ENCODE measurements around the gene PSMD2. TPM values are rescaled to one million over a fixed set of nuclear protein-coding genes. Genes with fewer than 3 reads are reported as not detected.
A peak's percentile ranks its signal among the peaks of the same experiment; 100 is the strongest.

Gene PSMD2
- polyA plus RNA-seq, 3 donors: 138 to 186 (median 167) TPM

DNA sequence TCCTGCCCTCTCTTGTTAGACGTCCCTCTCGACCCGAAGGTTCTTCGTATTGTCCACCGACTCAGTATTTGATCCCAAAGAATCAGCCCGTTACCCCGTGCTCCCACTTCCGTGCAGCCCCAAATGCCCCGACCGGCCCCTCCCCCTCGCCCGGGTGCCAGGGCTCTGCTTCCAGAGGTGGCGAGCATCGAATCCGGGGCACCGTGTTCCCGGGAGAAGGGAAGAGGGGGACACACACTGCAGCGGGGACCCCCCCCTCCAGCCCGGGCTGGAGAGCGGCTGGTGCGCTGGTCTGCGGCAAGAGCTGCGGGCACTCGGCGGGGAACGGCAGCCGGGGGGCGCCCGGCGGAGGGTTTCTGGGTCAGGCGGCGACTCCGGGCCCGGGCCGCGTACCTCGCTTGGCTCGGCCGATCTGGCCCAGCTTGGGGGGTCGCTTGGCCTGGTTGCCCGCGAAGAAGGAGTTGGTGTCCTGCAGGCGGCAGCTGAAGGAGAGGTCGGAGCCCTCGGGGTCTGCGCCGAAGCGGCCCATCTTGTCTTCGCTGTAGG lies 38.2 kb upstream of the PSMD2 start:
- peak overlapping the region; percentile 15 for H3K9ac ChIP-seq (ENCODE audit: insufficient read depth, low read length, poor library complexity, severe bottlenecking)

DNA sequence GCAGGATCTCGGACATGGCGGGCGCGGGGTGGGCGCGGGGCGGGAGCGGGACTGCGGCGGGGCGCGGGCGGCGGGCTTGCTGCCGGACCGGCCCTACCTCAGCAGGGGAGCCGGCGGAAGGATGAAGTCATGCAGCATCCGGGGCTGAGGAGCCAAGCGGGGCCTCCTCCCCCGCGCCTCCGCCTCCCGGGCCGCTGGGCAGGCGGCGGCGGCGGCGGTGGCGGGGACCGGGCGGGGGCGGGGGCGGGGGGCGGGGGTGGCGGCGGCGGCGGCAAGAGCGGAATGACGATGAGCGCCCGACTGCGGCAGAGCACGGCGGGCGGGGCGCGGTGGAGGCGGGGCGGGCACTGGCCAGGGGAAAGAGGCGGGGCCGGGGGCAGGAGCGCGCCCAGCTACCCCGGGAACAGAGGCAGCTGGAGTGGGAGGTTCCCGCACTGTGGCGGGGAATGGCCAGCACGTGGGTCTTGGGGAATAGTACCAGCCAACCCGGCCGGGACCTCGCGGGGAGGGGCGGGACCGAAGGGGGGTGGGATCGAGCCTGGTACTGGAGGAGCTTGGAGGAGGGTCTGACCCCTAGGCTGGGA lies 37.7 kb upstream of the PSMD2 start, which contains the start of gene CAMK2N2:
Gene CAMK2N2, minus strand, starts transcription at position 284 of the 584 bp plus-strand sequence. Its CDS starts 268 bp downstream, at position 16.
- Mint-ChIP-seq H3K4me3 (peak within 1 kb of the TSS; percentile 80 to 89), H3K4me1 (peaks cover 23% of the 10 kb centered on the region), H3K27ac (peak within 1 kb of the TSS in 3 of 7 donors; percentile 12 to 36 (median 35)), H3K27me3 (ENCODE audit: low read depth in 3 of 3) (peaks cover 55 to 73% (median 67%) of the 10 kb centered on the region in 3 donors), H3K36me3 (peaks cover 25 to 34% of the 10 kb centered on the region in 2 donors), H3K9me3 (peaks cover 0 to 35% (median 18%) of the 10 kb centered on the region in 7 donors)
- Histone ChIP-seq H3K4me1 (ENCODE audit: control insufficient read depth in 1 of 2, insufficient read depth in 2 of 2, low read length in 2 of 2) (peaks cover 18 to 22% of the 10 kb centered on the region in 2 donors), H3K4me3 (replicated peaks in 1 of 3; ENCODE audit: low read depth in 2 of 3, low read length in 3 of 3) (peak within 1 kb of the TSS in 2 of 3 experiments; percentile 9 to 69), H3K9ac (ENCODE audit: insufficient read depth, low read length, poor library complexity, severe bottlenecking) (peak within 1 kb of the TSS; percentile 15), H3K79me2 (ENCODE audit: insufficient read depth, low read length) (no peaks in the 10 kb centered on the region), H3K27me3 (ENCODE audit: control insufficient read depth in 2 of 2, insufficient read depth in 2 of 2, low read length in 2 of 2) (peaks cover 37 to 66% of the 10 kb centered on the region in 2 donors), H4K20me1 (ENCODE audit: insufficient read depth, low read length) (peaks cover 10% of the 10 kb centered on the region), H3K27ac (ENCODE audit: low read depth in 1 of 2, low read length in 2 of 2) (no peak within 1 kb of the TSS), H3K4me2 (replicated peaks; ENCODE audit: extremely low read depth, low read length, poor library complexity, severe bottlenecking) (peak within 1 kb of the TSS; percentile 74), H3K36me3 (replicated peaks in 1 of 2; ENCODE audit: control insufficient read depth in 1 of 2, insufficient read depth in 2 of 2, low read length in 2 of 2) (peaks cover 0 to 8% of the 10 kb centered on the region in 2 donors), H2AFZ (ENCODE audit: insufficient read depth, low read depth, low read length, poor library complexity, severe bottlenecking) (no peak within 1 kb of the TSS), H3K9me3 (replicated peaks in 1 of 2; ENCODE audit: control insufficient read depth in 1 of 2, insufficient read depth in 1 of 2, low read length in 2 of 2) (peaks cover 0 to 15% of the 10 kb centered on the region in 2 donors)
- peak in 1 of 3 donors; percentile 28 for DNase-seq
- TF ChIP-seq, protein P1, sequence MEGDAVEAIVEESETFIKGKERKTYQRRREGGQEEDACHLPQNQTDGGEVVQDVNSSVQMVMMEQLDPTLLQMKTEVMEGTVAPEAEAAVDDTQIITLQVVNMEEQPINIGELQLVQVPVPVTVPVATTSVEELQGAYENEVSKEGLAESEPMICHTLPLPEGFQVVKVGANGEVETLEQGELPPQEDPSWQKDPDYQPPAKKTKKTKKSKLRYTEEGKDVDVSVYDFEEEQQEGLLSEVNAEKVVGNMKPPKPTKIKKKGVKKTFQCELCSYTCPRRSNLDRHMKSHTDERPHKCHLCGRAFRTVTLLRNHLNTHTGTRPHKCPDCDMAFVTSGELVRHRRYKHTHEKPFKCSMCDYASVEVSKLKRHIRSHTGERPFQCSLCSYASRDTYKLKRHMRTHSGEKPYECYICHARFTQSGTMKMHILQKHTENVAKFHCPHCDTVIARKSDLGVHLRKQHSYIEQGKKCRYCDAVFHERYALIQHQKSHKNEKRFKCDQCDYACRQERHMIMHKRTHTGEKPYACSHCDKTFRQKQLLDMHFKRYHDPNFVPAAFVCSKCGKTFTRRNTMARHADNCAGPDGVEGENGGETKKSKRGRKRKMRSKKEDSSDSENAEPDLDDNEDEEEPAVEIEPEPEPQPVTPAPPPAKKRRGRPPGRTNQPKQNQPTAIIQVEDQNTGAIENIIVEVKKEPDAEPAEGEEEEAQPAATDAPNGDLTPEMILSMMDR (IDR thresholded peaks at IDR 0.05): no peak
- WGBS (ENCODE audit: insufficient coverage): 1% methylated on average over 47 of the region's 67 CpGs
- intact Hi-C loops (cut with micrococcal nuclease): no loop called here

More for the DNA sequence above, 38.2 kb upstream of the PSMD2 start:
- no peaks in the 10 kb centered on the region for H3K79me2 ChIP-seq (ENCODE audit: insufficient read depth, low read length)
- peaks cover 37 to 66% of the 10 kb centered on the region in 2 donors for H3K27me3 ChIP-seq (ENCODE audit: control insufficient read depth in 2 of 2, insufficient read depth in 2 of 2, low read length in 2 of 2)
- Mint-ChIP-seq H3K9me3 (peaks cover 0 to 35% (median 18%) of the 10 kb centered on the region in 7 donors), H3K4me3 (peak overlapping the region; percentile 70 to 88), H3K36me3 (peaks cover 25 to 34% of the 10 kb centered on the region in 2 donors), H3K27me3 (ENCODE audit: low read depth in 3 of 3) (peaks cover 55 to 69% (median 66%) of the 10 kb centered on the region in 3 donors), H3K4me1 (peaks cover 23% of the 10 kb centered on the region), H3K27ac (no peak overlapping the region)
- H3K27ac ChIP-seq (ENCODE audit: low read depth in 1 of 2, low read length in 2 of 2): no peak overlapping the region
- peaks cover 10% of the 10 kb centered on the region for H4K20me1 ChIP-seq (ENCODE audit: insufficient read depth, low read length)
- H2AFZ ChIP-seq (ENCODE audit: insufficient read depth, low read depth, low read length, poor library complexity, severe bottlenecking): no peak overlapping the region
- TF ChIP-seq, protein P1 (IDR thresholded peaks at IDR 0.05): no peak
- 2% methylated on average over 48 of the region's 49 CpGs for WGBS (ENCODE audit: insufficient coverage)
- H3K36me3 ChIP-seq (replicated peaks in 1 of 2; ENCODE audit: control insufficient read depth in 1 of 2, insufficient read depth in 2 of 2, low read length in 2 of 2): peaks cover 0 to 8% of the 10 kb centered on the region in 2 donors
- DNase-seq: no peak
- intact Hi-C loops (cut with micrococcal nuclease): no loop called here
- peaks cover 0 to 15% of the 10 kb centered on the region in 2 donors for H3K9me3 ChIP-seq (replicated peaks in 1 of 2; ENCODE audit: control insufficient read depth in 1 of 2, insufficient read depth in 1 of 2, low read length in 2 of 2)
- H3K4me2 ChIP-seq (replicated peaks; ENCODE audit: extremely low read depth, low read length, poor library complexity, severe bottlenecking): peak overlapping the region; percentile 74
- H3K4me3 ChIP-seq (replicated peaks in 1 of 3; ENCODE audit: low read depth in 2 of 3, low read length in 3 of 3): peak overlapping the region in 1 of 3 experiments; percentile 69
- peaks cover 18 to 22% of the 10 kb centered on the region in 2 donors for H3K4me1 ChIP-seq (ENCODE audit: control insufficient read depth in 1 of 2, insufficient read depth in 2 of 2, low read length in 2 of 2)
